OCI-LY1 (cell line): Measurements from ENCODE around the gene TNIP2.

ENCODE experiments used
- H2AFZ ChIP-seq: fragments of 200-600 bp; sonication (generic), shearing (Covaris generic); 2 replicates; pipeline ENCODE4 v1.6.0; 2014; ENCODE audit warnings: antibody characterized with exemption, mild to moderate bottlenecking, low read length
- H3F3A ChIP-seq: fragments of 200-600 bp; sonication (generic), shearing (Covaris generic); 2 replicates; pipeline ENCODE4 v1.6.0; 2014; ENCODE audit warnings: mild to moderate bottlenecking, antibody characterized with exemption, low read length, moderate library complexity; ENCODE audit not compliant: insufficient read depth
- H3K27ac ChIP-seq: fragments of 200-600 bp; sonication (generic); 2 replicates; pipeline ENCODE4 v1.5.1; 2014; ENCODE audit warnings: low read length, mixed run types, mild to moderate bottlenecking, low read depth; ENCODE audit not compliant: poor library complexity, severe bottlenecking
- H3K27me3 ChIP-seq: fragments of 200-600 bp; sonication (generic); 2 replicates; pipeline ENCODE4 v1.6.0; 2014; ENCODE audit warnings: antibody characterized with exemption, mild to moderate bottlenecking, low read length, moderate library complexity; ENCODE audit not compliant: insufficient read depth
- H3K36me3 ChIP-seq: fragments of 200-600 bp; sonication (generic); 2 replicates; pipeline ENCODE4 v1.6.1; 2014; ENCODE audit warnings: mild to moderate bottlenecking, antibody characterized with exemption, low read length, moderate library complexity, mixed read lengths; ENCODE audit not compliant: insufficient read depth
- H3K4me1 ChIP-seq: fragments of 200-600 bp; sonication (generic); 2 replicates; pipeline ENCODE4 v1.5.1; 2014; ENCODE audit warnings: mild to moderate bottlenecking, low read length, moderate library complexity; ENCODE audit not compliant: insufficient read depth, severe bottlenecking
- H3K4me2 ChIP-seq: fragments of 200-600 bp; sonication (generic), shearing (Covaris generic); 2 replicates; pipeline ENCODE4 v1.6.1; 2014; ENCODE audit warnings: low read length
- H3K4me3 ChIP-seq: fragments of 200-600 bp; sonication (generic); 2 replicates; pipeline ENCODE4 v1.5.1; 2014; ENCODE audit warnings: low read length, low read depth, mild to moderate bottlenecking, mixed read lengths; ENCODE audit not compliant: poor library complexity, severe bottlenecking
- H3K79me2 ChIP-seq: fragments of 200-600 bp; shearing (Covaris generic); 2 replicates; pipeline ENCODE4 v1.6.1; 2016; ENCODE audit warnings: mixed run types, low read length, mixed read lengths; ENCODE audit not compliant: insufficient read depth
- H3K9ac ChIP-seq: fragments of 200-600 bp; sonication (generic), shearing (Covaris generic); 2 replicates; pipeline ENCODE4 v1.6.1; 2014; ENCODE audit warnings: mild to moderate bottlenecking, low read length, mixed read lengths
- H3K9me2 ChIP-seq: fragments of 200-600 bp; sonication (generic), shearing (Covaris generic); 2 replicates; pipeline ENCODE4 v1.6.1; 2014; ENCODE audit warnings: low read depth, mild to moderate bottlenecking, low read length, mixed read lengths
- H3K9me3 ChIP-seq: fragments of 200-600 bp; shearing (Covaris generic); 2 replicates; pipeline ENCODE4 v1.6.1; 2014; ENCODE audit warnings: low read length, mixed read lengths
- H4K20me1 ChIP-seq: fragments of 200-600 bp; sonication (generic), shearing (Covaris generic); 2 replicates; pipeline ENCODE4 v1.6.0; 2016; ENCODE audit warnings: mild to moderate bottlenecking, low read length; ENCODE audit not compliant: insufficient read depth
- EZH2 ChIP-seq: fragments of 200-600 bp; sonication (generic), shearing (Covaris generic); IDR thresholded peaks from 2 replicates; pipeline ENCODE4 v1.8.0; 2017; ENCODE audit warnings: borderline replicate concordance, mixed run types, mild to moderate bottlenecking, antibody characterized with exemption, low read length, moderate library complexity, mixed read lengths
- TF ChIP-seq, protein P1 (sequence below): fragments of 200-600 bp; sonication (generic), shearing (Covaris generic); IDR thresholded peaks from 2 replicates; pipeline ENCODE4 v1.5.1; 2017; ENCODE audit warnings: mild to moderate bottlenecking, antibody characterized with exemption, low read length, moderate library complexity, mixed read lengths

Gene TNIP2

DNA sequence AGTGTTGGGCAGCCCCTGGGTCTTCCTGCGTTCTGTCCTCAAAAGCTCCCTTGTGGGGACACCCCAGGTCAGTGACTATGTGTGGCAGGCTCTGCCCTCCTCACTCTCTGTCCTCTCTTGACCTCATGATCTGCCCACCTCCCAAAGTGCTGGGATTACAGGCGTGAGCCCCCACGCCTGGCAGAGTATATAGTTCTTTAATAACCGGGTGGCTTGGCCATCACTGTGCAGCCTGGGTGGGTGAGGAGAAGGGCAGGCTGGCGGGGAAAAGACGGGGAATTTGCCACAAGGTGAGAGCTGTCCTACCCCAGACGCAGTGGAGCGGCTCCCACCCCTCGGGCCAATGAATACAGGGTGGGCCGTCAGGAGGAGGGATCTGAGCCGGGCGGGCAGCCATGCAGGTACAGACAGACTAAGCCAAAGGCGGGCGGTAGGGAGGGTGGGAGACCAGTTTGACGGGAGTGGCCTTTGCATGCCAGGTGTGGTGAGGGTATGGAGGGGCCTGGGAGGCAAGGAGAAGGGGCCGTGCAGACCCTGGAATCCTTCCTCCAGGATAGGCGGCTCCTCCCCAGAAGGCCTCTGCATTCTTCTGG is 39.3 kb upstream of the TNIP2 start:
- Histone ChIP-seq H3F3A (no peaks in the 10 kb centered on the region), H3K9ac (no peak overlapping the region), H3K27ac (no peak overlapping the region), H3K79me2 (no peaks in the 10 kb centered on the region), H2AFZ (no peak overlapping the region), H3K4me1 (peaks cover 7% of the 10 kb centered on the region), H3K9me2 (no peaks in the 10 kb centered on the region), H3K27me3 (no peaks in the 10 kb centered on the region), H3K4me3 (no peak overlapping the region), H3K9me3 (no peaks in the 10 kb centered on the region), H3K4me2 (no peak overlapping the region), H4K20me1 (no peaks in the 10 kb centered on the region), H3K36me3 (no peaks in the 10 kb centered on the region)
- no peak for TF ChIP-seq EZH2
- TF ChIP-seq, protein P1, sequence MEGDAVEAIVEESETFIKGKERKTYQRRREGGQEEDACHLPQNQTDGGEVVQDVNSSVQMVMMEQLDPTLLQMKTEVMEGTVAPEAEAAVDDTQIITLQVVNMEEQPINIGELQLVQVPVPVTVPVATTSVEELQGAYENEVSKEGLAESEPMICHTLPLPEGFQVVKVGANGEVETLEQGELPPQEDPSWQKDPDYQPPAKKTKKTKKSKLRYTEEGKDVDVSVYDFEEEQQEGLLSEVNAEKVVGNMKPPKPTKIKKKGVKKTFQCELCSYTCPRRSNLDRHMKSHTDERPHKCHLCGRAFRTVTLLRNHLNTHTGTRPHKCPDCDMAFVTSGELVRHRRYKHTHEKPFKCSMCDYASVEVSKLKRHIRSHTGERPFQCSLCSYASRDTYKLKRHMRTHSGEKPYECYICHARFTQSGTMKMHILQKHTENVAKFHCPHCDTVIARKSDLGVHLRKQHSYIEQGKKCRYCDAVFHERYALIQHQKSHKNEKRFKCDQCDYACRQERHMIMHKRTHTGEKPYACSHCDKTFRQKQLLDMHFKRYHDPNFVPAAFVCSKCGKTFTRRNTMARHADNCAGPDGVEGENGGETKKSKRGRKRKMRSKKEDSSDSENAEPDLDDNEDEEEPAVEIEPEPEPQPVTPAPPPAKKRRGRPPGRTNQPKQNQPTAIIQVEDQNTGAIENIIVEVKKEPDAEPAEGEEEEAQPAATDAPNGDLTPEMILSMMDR = no peak

DNA sequence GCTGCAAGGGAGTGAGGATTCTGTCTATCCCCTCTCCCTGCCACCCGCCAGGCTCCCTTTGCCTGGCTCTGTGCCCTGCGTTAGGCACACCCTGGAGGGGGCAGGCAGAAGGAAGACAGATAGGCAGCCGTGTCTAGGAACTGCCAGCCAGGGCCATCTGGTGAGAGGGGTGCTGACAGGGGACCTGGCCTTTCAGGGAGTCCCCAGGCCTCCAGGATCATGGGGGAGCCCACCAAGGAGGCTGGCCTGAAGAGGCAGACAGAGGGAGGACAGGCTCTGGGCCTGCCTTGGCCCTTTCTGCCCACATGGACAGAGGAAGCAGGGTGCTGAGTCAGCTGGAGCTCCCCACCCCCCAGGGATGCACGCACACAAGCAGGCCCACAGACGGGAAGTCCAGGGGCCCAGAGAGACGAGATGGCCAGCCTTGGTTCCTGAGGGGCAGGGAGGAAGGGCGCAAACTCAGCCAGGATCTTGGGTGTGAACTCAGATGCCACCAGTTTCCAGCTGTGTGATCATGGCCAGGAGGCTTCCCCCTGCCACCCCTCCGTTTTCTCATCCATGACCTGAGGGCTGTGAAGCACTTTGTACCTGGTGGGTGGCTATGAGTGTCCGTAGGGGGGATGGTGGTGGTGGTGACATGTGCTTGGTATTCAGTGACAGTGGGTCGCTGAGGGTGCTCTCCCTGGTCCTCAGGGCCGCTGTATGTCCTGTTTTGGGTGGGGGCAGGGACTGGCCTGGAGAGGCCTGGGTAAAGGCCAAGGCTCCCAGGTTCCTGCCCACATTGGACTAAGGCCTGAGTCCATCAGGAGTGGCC is 38.6 kb upstream of the TNIP2 start:
- H3K4me2 ChIP-seq = no peak overlapping the region
- H3K36me3 ChIP-seq = no peaks in the 10 kb centered on the region
- peaks cover 7% of the 10 kb centered on the region for H3K4me1 ChIP-seq
- no peaks in the 10 kb centered on the region for H3K79me2 ChIP-seq
- H4K20me1 ChIP-seq = no peaks in the 10 kb centered on the region
- no peak for TF ChIP-seq EZH2
- TF ChIP-seq, protein P1 = no peak
- no peak overlapping the region for H2AFZ ChIP-seq
- H3K4me3 ChIP-seq = no peak overlapping the region
- no peaks in the 10 kb centered on the region for H3K27me3 ChIP-seq
- no peaks in the 10 kb centered on the region for H3K9me3 ChIP-seq
- H3K9ac ChIP-seq = no peak overlapping the region
- no peaks in the 10 kb centered on the region for H3K9me2 ChIP-seq
- H3K27ac ChIP-seq = no peak overlapping the region
- no peaks in the 10 kb centered on the region for H3F3A ChIP-seq

DNA sequence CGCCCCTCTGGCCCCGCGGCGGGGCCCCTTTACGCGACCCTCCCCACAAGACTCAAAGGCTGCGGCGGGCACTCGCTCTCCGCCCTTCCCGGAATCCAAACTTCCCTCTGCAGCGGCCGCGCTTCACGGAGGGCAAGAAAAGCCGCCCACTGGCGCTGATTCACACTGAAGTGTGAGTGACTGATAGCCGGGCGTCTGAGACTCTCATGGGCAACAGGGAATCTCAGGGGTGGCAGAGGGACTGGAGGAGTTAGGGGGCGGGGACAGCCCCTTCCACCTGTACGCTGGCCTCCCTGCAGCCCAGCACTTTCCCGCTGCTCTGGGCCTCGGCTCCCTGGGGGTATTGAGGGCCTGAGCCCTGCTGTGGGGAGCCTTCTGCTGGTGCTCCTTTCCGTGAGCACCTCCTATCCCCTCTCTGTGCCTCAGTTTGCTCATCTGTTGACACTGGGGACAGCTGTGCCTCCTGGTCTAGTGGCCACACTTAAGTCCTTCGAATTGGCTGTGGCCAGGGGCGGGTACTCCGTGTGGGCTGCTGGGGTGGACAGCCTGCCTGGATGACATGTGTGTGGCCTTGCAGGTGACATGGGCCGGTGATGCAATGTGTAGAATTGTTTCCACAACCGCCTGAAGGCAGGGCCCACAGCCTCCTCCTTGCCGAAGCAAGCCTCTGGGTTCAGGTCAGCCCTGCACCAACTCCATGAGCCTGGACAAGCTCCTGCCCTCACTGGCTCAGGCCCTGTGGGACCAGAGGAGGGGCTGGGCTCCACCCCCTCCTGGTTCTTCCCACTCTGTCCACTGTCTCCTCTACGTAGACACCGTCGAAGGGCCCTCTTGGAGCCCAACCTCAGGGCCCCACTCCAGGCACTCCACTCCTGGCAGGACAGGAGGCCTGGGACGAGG is 37.7 kb upstream of the TNIP2 start:
- no peak for TF ChIP-seq EZH2
- TF ChIP-seq, protein P1 = no peak
- H3K27ac ChIP-seq = no peak overlapping the region
- peaks cover 7% of the 10 kb centered on the region for H3K4me1 ChIP-seq
- peak overlapping the region; percentile 44; the same call in 1 of the 2 replicates for H3K4me2 ChIP-seq
- H3K9me2 ChIP-seq = no peaks in the 10 kb centered on the region
- H3K9me3 ChIP-seq = no peaks in the 10 kb centered on the region
- no peaks in the 10 kb centered on the region for H4K20me1 ChIP-seq
- no peak overlapping the region for H3K9ac ChIP-seq
- H3K4me3 ChIP-seq = no peak overlapping the region
- no peak overlapping the region for H2AFZ ChIP-seq
- no peaks in the 10 kb centered on the region for H3K36me3 ChIP-seq
- no peaks in the 10 kb centered on the region for H3F3A ChIP-seq
- no peaks in the 10 kb centered on the region for H3K79me2 ChIP-seq
- H3K27me3 ChIP-seq = no peaks in the 10 kb centered on the region
